ENCODE data around the gene PSME3IP1.

GRCh38 chr16:57196286-57196685, 10.4 kb upstream of the PSME3IP1 start:
- TF ChIP-seq POLR2A (IDR thresholded peaks at IDR 0.05; ENCODE audit: low read depth, low read length) (no peak), POLR2AphosphoS5 (IDR thresholded peaks at IDR 0.05; ENCODE audit: low read depth, low read length) (no peak)

Measured in GM12892 (cell line).